Left lung (tissue), 10 donors: ENCODE results near the gene MAL. TPM values are rescaled to one million over a fixed set of nuclear protein-coding genes. Genes with fewer than 3 reads are reported as not detected.
A peak's percentile ranks its signal among the peaks of the same experiment; 100 is the strongest.

Experiments used
- ATAC-seq: fragments of 200-7000 bp; cut with Tn5 transposase; one replicate; pipeline ENCODE4 v1.9.1; 2020; ENCODE audit warnings: moderate library complexity
- DNase-seq, 4 donors: peaks; one replicate each; pipeline ENCODE4 v3.0.0-alpha.2; 2013 to 2020
- H3K27ac ChIP-seq, 2 donors: fragments of 200-600 bp; sonication (generic) in 1 of 2; one replicate each; pipeline versions ENCODE4 v1.5.0 to v1.8.0; 2020 to 2021
- H3K27me3 ChIP-seq, 2 donors: fragments of 200-600 bp; sonication (generic) in 1 of 2; one replicate each; pipeline versions ENCODE4 v1.5.0 to v1.8.0; 2020 to 2021
- H3K36me3 ChIP-seq, 2 donors: fragments of 200-600 bp; sonication (generic) in 1 of 2; one replicate each; pipeline versions ENCODE4 v1.5.0 to v1.8.0; 2020 to 2021
- H3K4me1 ChIP-seq, 2 donors: fragments of 200-600 bp; one replicate each; pipeline ENCODE4 v1.8.0; 2021
- H3K4me3 ChIP-seq, 2 donors: fragments of 200-600 bp; sonication (generic) in 1 of 2; one replicate each; pipeline versions ENCODE4 v1.5.0 to v1.8.0; 2020 to 2021; ENCODE audit warnings: mild to moderate bottlenecking in 1 of 2
- H3K9me3 ChIP-seq, 2 donors: fragments of 200-600 bp; sonication (generic) in 1 of 2; one replicate each; pipeline versions ENCODE4 v1.5.0 to v1.8.0; 2020 to 2021
- CTCF ChIP-seq, 2 donors: fragments of 200-600 bp; sonication (generic) in 1 of 2; IDR thresholded peaks; one replicate each; pipeline versions ENCODE4 v1.5.0 to v1.8.0; 2021; ENCODE audit warnings: antibody characterized with exemption in 2 of 2
- intact Hi-C, 2 donors: fragments of 100-400 bp; cut with DNase I; formaldehyde crosslinking; loops; one replicate each; pipeline versions ENCODE4 v1.11.2 to v1.14.2; 2022
- polyA plus RNA-seq, 6 donors: library from polyadenylated mRNA; unstranded; fragments of 120-200 nt; gene quantifications; one replicate each; pipeline ENCODE4 v1.2.1, GENCODE V29; 2013; ENCODE audit not compliant: insufficient read length in 6 of 6
- total RNA-seq, 2 donors: library from RNA; stranded (reverse); fragmentation: NEBNext Ultra II Directional; extraction: Animal tissue kit (Norgen Biotek cat#: 25700); gene quantifications; one replicate each; pipeline ENCODE4 v1.2.1, GENCODE V29; 2021
- donor health status: DM: no; HTN: yes; CAD: no.
- donor health status: DM: no; HTN: no; CAD: no.

MAL gene
- total and polyA plus RNA-seq, 8 donors = 0.76 to 13.6 (median 1.8) TPM

DNA sequence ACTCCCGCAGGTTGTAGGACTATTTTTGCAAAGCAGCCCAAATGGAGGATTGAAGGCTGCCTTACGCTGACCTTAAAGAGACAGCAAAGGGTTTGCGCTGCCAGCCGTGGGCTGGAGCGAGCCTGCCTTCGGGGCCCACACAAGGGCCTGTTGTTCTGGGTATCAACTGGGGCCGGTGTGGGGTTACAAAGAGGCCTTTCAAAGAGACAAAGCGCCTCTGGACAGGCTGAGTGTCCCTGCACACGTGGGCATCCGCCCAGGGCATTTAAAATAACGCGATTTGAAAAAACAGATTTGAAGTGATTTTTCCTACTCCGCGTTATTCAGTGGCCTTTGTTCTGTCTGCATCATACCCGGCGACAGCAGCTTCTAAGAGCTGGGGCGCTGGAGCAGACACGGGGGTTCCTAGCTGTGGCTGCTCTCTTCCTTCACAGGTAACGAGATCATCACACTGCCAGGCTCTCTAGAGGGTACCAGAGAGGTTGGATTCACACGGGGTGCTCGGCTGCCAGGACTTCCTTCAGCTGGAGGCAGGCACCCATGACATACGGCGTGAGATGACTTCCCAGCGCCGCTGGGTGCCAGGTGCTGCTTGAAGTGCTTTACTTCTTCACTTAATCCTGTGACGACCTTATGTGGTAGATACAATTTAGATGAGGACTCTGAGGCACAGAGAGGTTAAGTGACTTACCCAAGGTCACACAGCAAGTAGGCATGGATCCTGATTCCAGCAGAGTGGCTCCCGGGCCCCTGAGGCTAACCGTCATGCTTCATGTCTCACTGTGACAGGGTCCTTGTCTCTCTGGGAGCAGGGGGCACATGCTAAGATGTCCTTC, 32.2 kb downstream of the MAL start:
- TF ChIP-seq CTCF (IDR thresholded peaks at IDR 0.05) = no peak
- Histone ChIP-seq H3K4me1 (no peaks in the 10 kb centered on the region), H3K36me3 (no peaks in the 10 kb centered on the region), H3K9me3 (no peaks in the 10 kb centered on the region), H3K27me3 (peaks cover 0 to 5% of the 10 kb centered on the region in 2 donors), H3K4me3 (no peak overlapping the region), H3K27ac (no peak overlapping the region)
- ATAC-seq = no peak
- intact Hi-C loops = no loop called here
- no peak for DNase-seq

GRCh38 chr2:95058466-95058988, 33.0 kb downstream of the MAL start:
- no peak overlapping the region for H3K27ac ChIP-seq
- ATAC-seq (no peak), DNase-seq (no peak)
- intact Hi-C loops = no loop called here
- TF ChIP-seq CTCF (IDR thresholded peaks at IDR 0.05) = no peak
- no peak overlapping the region for H3K4me3 ChIP-seq
- no peaks in the 10 kb centered on the region for H3K9me3 ChIP-seq
- no peaks in the 10 kb centered on the region for H3K36me3 ChIP-seq
- H3K4me1 ChIP-seq = no peaks in the 10 kb centered on the region
- H3K27me3 ChIP-seq = peaks cover 0 to 5% of the 10 kb centered on the region in 2 donors

- Histone ChIP-seq H3K9me3 (no peaks in the 10 kb centered on the region), H3K4me1 (no peaks in the 10 kb centered on the region), H3K27me3 (peaks cover 0 to 5% of the 10 kb centered on the region in 2 donors), H3K36me3 (no peaks in the 10 kb centered on the region), H3K4me3 (no peak overlapping the region), H3K27ac (no peak overlapping the region)
- ATAC-seq (peak; percentile 52), DNase-seq (no peak)
- no peak for TF ChIP-seq CTCF (IDR thresholded peaks at IDR 0.05)
- intact Hi-C loops = no loop called here
These were observed 33.6 kb downstream of the MAL start for GRCh38 chr2:95058989-95059641.

GRCh38 chr2:95059656-95060370, 34.3 kb downstream of the MAL start:
- no peak overlapping the region for H3K27ac ChIP-seq
- H3K4me1 ChIP-seq = no peaks in the 10 kb centered on the region
- H3K4me3 ChIP-seq = no peak overlapping the region
- peaks cover 0 to 5% of the 10 kb centered on the region in 2 donors for H3K27me3 ChIP-seq
- no peak for TF ChIP-seq CTCF (IDR thresholded peaks at IDR 0.05)
- intact Hi-C loops = no loop called here
- no peaks in the 10 kb centered on the region for H3K36me3 ChIP-seq
- H3K9me3 ChIP-seq = no peaks in the 10 kb centered on the region
- ATAC-seq = no peak
- no peak for DNase-seq
